GM19238 (cell line): ENCODE data around the gene GALNT2.

Experiments used
- DNase-seq: peaks from one replicate; pipeline ENCODE4 v3.0.0; 2011; ENCODE audit warnings: low spot score; ENCODE audit not compliant: insufficient read length

GALNT2 gene

DNA sequence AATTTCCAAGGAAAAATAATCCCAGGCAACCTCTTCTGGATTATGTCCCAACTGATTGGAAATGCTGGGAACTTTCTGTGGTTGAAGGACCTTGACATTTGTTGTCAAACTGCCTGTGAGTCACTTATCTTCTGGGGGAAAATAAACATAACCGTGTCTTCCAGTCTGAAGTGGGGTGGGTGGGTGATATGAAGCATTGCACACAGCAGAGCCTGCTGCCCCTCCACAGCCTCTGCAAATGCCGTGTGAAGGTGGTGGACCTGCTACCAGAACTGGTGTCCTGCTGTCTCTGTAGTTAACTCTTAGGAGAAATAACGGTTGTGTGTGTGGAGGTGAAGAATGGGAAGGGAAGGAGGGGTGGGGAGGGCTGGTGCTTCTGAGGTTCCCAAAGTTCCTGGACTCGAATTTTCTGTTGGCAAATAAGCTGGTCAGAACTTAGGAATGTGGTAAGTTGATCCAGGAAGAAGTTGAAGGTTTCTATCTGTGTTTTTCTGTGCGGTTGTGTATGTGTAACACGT is 23.2 kb downstream of the GALNT2 start:
- DNase-seq: no peak

DNA sequence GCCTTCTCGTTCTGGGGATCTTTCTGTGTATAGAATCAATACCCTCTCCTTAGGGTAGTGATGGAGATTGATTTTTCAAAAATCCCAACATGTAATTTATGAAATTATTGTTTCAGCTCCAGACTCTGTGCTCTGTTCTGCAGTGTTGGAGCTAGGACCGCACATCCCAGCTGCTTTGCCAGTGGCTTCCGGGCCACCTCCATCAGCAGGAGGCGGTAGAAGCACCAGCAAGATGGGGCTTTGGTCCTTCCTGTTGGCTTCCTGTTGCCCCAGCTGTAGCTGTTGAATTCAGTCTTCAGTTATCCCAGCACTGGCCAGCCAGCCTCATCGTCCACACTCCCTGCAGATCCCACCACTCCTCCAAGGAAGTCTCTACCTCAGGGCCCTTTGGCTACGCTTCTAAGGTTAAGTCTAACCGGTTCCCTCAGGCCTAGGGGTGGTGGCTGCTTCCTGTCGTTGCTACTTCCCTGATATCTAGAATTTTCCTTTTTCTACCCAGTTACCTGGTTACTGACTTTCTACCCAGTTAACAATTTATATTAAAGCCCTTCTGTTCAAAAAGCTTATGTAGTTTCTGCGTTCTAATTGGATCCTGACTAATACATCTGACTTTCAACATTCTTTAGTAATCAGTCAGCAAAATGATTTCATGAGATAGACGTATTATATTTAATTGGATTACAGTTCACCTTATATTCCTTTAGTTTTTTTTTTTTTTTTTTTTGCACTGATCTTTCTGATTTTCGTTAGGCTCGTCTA is 24.6 kb downstream of the GALNT2 start:
- DNase-seq: no peak

DNA sequence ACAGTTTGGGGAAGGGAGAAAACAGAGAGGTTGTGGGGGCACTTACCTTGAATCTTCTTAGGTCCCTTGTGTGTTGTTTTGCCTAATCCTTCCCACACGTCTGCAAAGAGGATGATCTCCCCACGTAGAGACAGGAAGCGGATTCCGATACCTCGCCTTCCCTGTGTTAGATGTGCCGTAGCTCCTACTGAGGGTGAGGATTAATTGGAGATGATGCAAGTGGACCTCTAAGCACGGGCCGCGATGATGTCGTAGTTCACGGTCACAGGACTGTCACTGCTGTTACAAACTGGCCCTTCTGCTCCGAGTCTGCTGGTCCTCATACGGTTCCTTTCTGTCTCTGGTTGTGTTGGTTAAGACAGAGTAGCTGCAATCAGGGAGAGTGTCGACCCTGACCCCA is 27.7 kb downstream of the GALNT2 start:
- DNase-seq: no peak

DNA sequence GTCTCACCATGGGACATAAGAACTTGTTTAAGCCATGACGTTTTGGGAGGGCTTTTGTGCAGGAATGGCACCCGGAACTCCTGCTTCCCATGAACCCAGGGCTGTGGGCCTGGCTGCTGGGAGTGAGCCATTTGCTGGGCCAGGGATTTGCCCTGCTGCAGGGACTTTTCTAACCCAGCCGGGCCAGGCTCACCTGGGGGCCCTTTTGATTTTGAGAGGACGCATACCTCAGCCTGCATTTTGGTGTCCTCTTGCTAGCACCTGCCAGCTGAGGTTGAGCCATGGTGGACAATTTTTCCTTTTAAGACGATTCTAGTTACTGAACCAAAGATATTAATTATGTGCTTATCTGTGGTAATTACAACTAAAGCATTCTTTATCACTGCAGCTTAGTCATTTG is 28.9 kb downstream of the GALNT2 start:
- no peak for DNase-seq

DNA sequence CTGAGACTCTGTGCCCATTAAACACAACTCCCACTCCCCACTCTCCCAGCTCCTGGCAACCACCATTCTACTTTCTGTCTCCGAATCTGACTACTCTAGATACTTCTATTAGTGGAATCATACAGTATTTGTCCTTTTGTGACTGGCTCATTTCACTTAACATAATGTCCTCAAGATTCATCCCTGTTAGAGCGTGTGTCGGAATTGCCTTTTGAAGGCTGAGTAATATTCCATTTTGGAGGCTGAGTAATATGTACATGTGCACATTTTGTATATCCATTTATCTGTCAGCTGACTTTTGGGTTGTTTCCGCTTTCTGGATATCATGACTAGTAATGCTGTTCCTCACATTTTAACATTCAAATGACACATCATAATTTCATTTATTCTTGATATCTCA is 30.3 kb downstream of the GALNT2 start:
- no peak for DNase-seq

DNA sequence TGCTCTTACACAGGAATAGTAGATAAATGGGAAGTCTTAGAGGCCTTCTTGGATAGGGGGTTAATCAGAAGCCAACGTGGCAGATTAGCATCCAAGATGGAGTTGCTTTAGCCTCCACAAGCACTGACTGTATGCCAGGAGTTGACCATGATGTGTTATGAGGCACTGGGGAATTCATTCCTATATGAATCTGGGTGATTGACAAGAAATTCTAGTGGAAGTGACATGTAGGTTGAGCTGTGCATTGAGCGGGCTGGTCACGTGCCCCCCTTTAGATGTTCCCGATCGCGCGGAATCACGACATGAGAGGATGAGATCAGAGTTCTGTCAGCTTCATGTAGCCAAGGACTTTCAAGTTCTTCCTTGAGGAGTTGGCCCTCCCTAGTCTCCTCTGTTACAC is 31.7 kb downstream of the GALNT2 start:
- DNase-seq: no peak

DNA sequence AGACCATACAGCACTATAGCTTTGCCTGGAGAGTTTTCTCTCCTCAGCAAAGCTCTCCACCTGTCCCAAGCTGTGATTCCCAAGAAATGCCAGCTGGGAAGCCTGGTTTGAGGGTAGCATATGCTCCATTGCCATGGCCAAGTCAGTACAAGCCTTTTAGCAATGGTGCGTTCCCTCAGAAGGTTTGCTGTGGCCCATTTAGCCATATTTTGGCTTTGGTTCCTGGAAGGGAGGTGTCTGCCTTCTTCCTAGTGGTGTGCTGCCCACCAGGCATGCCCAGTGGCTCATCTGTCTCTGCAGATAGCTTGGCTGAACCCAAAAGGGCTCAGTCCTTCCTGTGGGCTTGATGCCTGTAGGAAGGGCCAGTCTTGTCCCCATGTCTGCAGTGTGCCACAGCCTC is 32.4 kb downstream of the GALNT2 start:
- no peak for DNase-seq

DNA sequence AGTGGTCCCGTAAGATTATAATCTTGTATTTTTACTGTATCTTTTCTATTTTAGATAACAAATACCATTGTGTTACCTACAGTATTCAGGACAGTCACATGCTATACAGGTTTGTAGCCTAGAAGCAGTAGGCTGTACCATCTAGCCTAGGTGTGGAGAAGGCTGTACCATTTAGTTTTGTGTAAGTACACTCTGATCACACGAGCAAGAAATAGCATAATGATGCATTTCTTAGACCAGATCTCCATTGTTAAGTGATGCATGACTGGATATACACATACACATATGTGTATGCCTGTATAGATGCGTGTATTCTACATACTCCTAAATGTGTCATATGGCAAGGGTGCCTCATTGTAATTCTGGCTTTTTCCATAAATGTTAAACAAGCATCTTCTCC is 33.9 kb downstream of the GALNT2 start:
- DNase-seq: no peak

DNA sequence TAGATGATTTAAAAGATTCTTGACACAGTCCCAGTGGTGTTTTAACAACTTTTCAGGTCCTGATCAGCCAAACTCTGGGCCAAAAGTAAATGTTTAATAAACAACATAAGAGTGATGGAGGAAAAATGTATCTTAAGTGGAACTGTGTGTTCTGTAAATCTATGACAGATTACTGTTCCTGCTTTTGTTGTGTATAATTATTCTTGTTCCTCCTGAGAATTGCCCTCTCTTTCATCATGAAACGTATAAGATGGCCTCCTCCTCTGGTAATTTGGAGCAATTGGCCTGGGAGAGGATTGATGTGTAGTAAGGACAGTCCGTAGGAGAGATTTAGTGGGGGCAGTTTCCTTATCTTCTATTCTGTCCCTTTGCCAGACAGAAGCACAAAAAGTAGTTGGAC is 34.5 kb downstream of the GALNT2 start:
- no peak for DNase-seq

DNA sequence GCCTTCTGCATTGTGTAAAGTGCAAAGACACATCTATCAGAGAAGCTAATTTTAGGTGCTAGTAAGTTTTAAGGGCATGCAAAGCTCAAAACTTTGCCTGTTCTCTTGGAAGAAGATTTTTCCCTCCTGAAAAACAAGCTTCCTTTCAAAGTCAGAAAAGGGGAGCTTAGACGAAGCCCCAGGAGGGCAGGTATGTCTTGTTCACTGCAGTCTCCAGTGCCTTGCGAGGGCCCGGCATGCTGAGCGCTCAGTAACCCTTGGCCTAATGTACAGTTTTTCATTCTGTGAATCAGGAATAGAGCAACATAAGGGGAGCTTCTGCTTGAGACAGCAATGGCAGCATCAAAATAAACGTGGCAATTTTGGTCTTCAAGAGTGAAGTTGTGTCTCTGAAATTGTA is 35.0 kb downstream of the GALNT2 start:
- no peak for DNase-seq

DNA sequence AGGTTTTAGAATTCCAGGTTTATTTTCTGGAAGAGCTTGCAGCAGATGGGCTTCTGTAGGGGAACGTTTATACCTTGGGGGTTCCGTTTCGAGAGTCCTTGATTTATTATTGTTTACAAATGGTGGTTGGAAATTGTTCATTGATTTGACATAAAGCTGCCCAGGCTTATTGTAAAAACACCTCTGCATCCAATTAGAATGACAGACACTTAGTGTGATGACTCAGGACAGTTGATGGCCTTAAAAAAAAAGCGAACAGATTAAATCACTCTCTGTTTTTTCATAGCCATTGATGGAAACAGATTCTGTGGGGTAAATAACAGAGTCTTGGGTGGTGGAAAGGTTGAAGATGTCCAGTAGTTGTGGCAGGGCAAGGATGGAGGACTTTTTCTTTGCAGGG is 35.4 kb downstream of the GALNT2 start:
- DNase-seq: no peak

DNA sequence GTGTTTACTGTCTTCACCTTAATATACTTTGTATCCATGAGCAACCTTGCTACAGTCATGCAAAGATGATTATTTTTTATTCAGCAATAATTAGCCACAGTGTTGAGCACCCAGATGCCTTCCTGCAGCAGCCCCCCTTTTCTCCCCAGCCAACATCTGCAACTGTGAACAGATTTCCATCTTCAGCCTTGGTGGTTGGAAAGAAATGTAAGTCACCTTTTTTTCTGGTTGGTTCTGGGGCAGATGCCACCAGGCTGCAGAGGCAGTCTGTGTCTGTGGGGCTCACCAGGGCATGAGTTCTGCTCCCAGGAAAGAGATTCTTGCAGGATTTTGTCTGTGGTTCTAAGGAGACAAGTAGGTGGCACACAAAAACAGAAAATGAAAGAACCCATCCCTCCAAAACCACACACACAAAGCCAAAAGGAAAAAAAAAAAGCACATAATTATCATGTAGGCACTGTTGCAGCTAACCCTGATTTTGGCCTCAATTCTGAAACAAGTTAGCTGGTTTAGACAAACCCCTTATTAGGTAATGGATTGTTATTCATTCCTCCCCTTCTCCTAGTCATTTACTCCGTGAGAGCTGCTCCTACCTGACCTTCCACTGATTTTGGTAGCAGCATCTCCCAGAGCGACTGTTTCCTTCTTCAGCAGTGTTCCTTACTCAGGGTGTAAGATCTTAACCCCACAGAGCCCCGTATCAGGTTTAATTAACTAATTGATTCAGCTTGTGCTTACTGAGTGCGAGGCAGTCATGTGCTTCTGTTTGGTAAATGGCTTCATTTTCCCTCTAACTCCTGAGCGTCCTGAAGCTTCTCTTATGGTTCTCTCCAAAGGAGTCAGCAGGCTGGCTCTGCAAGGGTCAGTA is 36.5 kb downstream of the GALNT2 start:
- no peak for DNase-seq

DNA sequence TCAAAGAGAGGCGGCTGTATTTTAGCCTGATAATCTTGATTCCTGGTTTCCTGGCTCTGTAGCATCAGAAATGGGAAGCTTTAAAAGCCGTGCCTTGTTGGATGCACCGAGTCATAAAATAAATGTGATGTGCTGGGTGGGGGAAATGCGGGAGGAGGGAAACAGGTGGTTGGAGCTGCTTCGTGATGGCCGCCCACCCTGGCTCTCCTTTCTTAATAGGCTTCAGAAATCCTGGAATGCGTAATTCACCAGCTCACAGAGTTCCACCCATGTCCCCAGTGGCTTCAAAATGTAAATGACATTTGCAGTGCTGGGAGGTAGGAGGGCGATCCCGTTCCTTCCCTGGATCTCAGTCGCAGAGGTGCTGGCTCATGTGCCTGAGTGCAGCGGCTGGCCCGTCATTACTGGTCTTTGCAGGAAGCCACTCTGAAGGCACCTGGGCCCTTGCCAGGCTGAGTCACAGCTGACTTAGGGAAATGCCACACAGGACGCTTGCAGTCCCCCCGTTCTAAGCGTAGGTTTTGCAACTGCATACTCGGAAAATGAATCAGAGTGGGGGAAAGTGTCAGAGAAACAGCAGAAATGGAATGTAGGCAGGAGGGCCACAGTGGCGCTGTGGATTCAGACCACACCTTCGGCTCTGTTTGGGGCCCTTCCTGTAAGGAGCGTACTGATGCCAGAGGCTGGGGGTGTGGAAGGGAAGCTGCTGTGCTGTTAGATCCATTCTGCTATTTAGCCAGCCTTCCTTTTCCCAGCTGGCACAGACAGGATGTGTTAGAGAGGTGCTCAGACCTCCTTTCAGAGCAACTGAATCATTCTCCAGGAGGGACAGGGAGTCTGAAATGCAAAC is 37.6 kb downstream of the GALNT2 start:
- peak; percentile 59 for DNase-seq

DNA sequence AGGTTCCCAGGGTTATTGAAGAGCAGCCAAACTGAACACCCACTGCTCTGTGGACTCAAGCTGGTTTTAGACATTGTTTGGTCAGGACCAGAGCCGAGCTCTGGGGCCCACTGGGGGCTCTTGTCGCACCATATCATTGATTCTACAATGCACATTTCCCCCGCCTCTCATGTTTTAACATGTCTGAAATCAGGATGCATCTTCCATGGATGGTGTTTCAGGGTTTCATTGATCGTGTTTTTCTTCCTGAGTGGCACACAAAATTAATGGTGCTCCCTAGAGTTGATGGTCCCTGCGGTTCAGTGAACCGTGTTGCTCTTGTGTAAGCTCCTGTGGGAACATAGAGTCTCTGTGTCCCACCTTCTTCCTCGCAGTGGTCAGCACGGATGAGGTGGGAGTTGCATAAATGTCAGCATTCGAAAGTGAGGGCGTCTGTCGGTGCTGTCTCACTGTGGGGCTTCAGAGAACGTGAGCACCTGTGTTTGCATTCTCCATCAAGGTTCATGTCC is 38.3 kb downstream of the GALNT2 start:
- DNase-seq: no peak

DNA sequence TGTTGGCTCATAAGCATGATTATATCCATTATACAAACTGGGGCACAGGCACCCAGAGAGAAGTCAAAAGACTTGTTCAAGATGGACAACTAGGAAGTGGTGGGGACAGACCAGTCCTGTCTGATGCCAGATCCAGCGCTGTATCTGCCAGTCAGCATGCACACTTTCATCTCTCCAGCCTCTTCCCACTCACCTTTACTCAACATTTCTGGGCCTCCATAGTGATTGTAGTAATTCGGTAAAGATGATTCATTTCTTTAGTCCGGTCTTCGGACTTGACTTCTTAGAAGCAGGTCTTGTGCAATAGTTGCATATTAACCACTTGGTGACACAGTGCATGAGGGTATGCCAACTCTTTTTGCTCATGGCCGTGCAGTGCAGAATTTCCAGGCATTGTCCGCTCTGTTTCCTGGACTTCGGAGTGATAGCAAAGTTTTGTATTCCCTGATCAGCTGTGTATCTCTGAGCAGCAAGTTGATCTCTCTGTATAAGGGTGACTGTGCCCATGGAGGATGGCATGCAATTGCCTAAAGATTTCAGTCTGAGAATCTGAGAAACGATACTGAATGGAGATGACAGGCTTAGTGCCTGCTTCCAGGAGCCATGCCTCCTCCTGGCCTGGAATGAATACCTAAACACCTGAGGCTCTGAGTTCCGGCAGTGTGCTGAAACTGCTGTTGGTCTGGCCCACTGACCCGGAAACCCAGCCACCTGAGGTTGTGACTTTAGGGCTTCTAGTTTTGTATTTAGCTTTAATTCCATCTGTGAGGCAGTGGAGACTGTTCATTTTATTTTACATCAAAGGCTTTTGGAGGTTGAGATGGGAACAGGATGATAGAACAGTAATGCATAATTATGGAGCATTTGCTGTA is 39.0 kb downstream of the GALNT2 start:
- no peak for DNase-seq

DNA sequence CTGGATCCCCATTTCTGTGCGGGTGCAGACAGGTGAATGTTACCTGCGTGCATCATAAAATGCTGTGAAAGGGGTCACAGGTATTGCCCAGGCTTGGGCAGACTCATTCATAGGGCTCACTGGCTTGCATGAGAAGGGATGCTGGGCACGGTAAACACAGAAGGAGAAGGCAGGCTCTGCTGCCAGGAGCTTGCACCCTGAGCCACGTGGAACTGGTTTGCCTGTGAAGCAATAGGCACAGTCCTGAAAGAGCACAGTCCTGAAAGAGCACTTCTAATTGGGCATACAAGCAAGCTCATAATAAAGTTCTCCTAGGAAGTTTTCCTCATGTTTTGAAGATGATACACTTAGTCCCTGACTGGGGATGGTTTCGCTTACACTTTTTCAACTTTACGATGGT is 40.9 kb downstream of the GALNT2 start:
- DNase-seq: no peak

DNA sequence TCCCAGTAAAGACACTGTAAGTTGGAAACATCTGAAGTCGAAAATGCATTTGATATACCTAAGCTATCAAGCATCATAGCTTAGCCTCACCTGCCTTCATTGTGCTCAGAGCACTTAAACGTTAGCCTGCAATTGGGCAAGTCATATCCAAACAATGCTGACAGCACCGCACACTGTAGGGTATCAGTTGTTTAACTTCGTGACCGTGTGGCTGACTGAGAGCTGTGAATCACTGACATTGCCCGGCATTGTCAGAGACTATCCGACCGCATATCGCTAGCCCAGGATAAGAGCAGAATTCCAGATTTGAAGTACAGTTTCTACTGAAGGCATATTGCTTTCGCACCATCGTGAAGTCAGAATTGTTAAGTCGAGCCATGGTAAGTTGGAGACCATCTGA is 41.5 kb downstream of the GALNT2 start:
- no peak for DNase-seq

DNA sequence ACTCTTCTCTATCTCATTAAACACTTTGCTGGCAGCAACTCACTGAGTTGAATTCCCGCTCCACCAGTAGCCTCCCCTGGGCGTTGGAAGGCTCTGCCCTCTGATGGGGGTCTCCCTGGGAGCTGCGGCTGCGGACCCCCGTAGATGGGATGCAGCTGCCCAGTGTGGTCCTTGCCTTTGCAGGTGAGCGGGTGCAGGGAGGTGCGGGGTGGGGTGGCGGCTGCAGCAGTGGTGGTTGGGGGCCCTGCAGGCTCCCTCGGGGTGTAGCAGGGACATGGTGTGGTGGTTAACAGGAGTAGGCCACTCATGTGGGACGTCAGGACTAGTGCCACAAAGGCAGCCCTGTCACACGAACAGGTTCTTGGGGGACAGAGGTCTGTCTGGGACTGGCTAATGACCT is 42.0 kb downstream of the GALNT2 start:
- no peak for DNase-seq

DNA sequence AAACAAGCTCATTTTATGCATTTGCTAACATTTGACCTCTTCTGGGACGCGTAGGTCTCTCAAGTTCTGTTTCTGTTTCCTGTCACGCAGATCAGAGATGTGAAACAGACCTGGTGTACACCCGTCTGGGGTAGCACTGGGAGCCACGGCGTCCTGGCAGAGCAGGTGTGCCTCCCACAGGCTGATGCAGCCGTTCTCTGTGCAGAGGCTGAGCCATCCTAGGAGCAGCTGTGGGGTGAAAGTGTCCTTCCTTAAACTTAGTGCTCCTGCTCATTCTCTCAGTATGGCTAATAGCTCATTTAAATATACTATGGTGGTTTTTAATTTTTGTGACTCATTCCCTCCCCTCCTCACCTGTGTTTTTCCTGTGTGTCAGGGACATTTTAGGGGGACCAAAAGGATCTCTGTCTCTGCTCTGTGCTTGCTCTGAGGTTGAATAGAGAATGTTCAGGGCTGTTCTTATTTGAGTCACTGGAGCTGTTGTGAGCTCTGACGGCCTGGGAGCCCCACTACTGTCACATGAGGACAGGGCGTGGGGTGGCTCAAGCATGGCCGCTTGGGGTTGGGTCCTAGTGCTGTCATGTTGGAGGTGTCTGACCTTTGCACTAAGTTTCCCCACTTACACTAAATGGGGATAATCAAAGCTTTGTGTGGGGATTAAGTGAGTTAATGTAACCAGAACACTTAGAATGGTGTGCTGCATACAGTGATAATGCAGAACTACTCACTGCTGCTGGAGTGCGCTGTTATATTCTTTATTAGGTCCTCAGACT is 43.0 kb downstream of the GALNT2 start:
- peak; percentile 82 for DNase-seq

DNA sequence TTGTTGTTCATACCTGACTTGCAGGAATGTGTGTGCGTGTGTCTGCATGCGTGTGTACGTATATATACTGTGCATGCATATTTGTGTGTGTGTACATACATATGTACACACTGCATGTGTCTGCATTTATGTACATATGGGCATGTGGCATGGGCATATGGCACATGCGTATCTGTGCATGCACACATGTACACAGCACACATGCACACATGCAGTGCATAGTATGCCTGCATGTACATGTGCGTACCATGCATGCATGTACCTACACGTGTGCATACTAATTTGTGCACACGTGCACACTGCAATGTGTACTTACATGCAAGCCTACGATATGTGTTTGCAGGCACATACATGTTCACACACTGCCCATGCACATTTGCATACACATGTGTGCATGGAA is 43.9 kb downstream of the GALNT2 start:
- DNase-seq: no peak
